ENCODE results near the gene OR5J2.
"Not testable (repeated sequence)": the region's sequence is repeated elsewhere in the genome, so short reads cannot be mapped to it uniquely, and the experiment has no call there.

The OR5J2 gene

DNA sequence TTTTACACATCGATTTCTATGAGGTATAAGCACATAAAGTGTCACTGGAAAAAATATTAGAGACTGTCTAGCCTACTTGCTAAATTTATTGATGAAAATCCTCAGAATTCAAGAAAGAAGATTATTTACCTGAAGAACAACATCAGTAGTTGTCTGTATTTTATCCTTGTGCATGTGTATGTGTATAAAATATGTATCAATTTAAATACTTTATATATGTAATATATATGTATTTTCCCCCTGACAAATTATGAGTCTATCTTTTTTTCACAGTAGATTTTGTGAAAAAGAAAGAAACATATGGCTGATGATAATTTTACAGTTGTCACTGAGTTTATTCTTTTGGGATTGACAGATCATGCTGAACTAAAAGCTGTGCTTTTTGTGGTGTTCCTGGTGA lies at the start of gene OR5J2:
Gene OR5J2 (plus strand): TSS at position 301 of the 400 bp plus-strand sequence. CDS start 0 bp downstream, at position 301.
- no peak for DNase-seq

DNA sequence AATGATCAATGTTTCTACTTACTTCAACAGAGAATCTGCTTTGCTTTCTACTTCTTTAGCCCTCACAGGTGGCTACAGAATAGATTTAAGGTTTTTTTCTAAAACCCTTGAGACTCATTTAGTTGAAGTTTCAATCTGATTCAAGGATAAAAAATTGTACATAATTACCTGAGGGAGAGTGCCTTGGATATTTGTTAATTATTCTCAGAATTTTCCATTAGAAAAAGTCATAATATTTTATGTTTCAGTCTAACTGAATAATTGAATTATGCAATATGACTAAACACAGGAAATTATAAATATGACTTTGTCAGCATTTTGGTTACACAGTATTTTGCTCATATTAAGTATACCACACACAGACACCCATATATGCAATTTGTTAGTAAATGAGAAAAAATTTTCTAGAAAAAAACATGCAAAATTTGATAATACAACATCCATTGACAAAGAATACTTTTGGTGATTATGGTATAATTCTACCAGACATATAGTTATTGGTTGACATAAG lies 36.2 kb upstream of the OR5J2 start, which contains the start of gene OR8J3:
Gene OR8J3 (minus strand): TSS at position 51 of the 511 bp plus-strand sequence. CDS start 2,483 bp downstream, outside the sequence.
- no peak for DNase-seq

DNA sequence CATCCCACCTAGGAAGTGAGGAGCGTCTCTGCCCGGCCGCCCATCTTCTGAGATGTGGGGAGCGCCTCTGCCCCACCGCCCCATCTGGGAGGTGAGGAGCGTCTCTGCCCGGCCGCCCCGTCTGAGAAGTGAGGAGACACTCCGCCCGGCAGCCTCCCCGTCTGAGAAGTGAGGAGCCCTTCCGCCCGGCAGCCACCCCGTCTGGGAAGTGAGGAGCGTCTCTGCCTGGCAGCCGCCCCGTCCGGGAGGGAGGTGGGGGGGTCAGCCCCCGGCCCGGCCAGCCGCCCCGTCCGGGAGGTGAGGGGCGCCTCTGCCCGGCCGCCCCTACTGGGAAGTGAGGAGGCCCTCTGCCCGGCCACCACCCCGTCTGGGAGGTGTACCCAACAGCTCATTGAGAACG lies 32.7 kb upstream of the OR5J2 start:
- DNase-seq, result not testable (repeated sequence)

DNA sequence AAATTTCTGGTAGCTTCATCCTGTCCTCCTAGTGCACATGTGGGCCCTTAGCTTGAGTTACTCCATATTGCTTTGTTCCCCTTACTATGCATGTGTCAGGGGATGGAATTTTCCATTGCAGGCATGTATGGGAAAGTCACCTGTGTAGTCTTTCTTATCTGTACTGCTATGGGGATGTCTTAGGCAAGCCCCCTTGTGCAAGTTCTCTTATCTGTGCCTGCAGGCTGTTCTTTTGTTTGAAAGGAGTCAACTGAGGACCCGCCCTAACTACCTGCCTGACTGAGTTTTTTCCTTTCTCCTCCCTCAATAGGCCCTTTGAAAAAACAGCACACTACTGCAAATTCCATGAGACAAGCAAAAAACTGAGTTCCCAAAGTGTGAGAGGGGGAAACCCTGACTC lies 25.0 kb upstream of the OR5J2 start:
- DNase-seq, result no peak

DNA sequence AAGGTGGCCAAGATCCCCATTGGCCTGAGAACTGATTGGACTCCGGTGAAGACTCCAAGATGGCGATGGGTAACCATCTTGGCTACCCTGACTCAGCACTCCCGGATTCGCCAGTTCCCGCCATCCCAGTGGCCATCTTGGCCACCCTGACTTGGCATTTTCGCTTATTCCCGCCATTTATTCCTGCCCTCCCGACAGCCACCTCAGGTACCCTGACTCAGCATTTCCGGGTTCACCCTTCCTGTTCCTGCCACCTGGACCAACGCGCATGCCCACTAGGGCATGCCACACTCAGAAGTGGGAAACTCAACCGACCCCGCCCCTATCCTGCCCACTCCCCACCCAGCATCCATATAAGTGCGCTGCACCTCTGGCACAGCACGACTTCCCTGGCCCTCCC lies 24.1 kb upstream of the OR5J2 start:
- DNase-seq, result no peak

DNA sequence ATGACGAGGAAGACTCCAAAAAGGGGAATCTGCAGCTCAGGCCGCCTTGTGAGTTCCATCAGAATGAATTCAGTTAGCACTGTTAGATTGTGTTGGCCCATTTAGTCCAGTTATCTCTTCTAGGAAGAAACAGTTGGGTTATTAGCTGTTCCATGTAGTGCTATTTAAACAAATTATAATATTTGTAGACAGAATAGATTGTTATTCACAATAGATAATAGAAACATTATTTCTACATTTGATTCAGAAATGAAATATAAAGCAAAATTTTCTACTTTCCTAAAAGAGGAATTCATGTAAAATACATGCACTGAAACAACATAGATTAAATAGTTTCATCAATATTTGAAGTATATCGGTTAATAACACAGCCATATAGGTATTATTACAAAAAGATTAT lies 16.2 kb upstream of the OR5J2 start, which contains the start of gene OR8K5:
Gene OR8K5 (minus strand): TSS at position 101 of the 400 bp plus-strand sequence. CDS start 0 bp downstream, at position 101.
- DNase-seq, result no peak

DNA sequence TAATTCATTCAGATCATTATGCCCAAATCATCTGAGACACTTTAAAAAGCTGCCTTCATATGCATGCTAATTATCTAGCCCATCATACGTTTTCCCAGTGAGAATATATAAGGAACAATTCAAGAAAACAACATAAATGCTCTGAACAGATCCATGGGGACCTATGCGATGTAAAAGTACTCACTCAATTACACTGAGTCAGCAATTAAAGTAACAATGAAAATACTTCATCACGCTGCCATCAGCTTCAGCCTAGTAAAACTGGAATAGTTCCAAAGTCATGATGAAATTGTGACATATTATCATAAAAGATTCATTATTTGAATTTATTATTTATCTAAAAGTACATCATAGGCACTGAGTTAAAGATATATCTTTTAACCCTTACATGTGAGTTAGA lies 12.6 kb upstream of the OR5J2 start:
- no peak for DNase-seq

DNA sequence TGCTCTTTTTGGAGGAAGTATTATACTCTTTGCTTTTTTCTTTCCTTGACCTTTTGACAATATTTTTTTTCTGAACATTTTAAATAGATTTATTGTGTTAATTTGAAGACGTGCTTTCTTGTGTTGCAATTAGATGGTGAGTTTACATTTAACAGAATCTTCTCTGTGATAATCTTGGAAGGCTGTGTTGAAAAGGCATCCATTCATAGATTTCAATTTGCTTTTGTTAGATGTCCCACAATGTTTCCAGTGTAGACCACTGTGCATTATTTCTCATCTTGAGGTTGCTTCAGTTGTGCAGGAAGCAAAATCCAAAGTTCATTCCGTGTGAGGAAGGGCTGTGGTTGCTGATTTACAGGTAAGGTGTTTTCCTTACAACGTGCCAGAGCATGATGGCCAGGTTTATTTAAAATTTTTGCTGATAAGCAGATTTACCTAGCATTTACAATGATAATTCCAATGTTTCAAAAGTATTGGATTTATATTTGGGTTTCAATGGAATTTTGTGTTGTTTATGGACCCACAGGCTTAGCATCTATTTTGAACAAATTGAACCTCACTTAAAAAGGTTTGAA lies 4.1 kb upstream of the OR5J2 start:
- no peak for DNase-seq

DNA sequence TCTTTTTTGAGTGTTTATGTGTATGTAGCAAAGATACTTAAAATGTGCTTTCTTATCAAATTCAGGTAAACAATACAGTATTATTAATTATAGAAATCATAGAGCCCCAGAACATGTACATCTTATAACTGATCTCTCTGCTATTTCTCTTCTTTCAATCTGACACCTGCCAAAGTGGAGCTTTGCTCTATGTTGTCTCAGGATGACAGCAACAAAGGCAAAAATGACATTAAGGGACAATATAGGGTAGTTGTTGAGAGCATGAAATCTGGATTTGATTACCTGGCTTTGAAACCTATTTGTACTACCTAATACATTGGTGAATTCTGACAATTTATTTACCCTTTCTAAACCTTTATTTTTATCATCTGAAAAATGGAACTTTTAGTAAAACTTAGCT lies 7.0 kb downstream of the OR5J2 start:
- DNase-seq, result no peak

DNA sequence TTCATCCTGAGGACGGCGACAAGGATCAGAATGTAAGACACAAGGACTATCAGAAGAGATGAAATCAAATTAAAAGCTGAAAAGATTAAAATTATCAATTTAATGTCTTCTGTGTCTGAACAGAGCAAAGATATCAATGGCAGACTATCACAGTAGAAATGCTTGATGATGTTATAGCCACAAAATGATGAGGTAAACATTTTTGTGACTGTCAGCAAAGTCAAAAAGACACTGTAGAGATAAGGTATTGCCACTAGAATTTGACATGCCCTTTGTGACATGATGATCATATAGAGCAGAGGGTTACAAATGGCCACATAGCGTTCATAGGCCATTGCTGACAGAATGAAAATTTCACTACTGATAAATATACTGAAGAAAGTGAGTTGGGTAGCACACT lies 12.2 kb downstream of the OR5J2 start:
- DNase-seq, result no peak

DNA sequence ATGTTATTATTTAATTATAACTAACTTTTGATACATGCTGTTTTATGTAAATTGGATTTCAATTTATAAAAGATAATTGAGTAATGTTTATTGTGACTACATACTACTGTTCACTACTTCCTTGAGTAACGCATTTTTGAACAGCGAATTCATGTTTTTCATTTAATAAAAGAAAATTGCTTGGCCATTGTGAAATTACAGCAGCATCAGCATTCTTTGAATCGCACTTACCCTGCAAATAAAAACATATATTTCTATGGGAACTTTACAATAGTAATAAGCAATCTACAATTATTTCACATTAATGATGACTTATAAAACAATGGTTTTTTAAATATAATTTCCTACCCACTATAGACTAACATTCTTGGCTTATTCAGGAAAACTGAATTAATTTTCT lies 20.3 kb downstream of the OR5J2 start:
- DNase-seq, result no peak

DNA sequence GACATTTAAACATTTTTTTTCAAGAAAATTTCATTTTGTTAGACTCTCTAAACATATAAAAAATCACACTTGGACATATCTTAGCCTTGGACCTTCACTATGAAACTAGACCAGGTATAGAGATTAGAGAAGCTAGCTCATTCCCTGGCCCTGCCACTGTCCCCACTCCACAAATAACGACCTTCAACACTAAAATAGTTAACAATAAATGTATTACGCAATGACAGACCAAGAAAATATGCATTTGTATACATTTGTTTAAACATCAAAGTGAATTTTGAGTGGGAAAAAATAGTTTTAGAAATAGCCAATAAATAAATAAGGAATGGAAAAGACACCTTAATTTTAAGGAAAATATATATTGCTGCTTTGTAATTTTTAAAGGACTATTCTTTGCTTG lies 20.9 kb downstream of the OR5J2 start:
- DNase-seq, result no peak

DNA sequence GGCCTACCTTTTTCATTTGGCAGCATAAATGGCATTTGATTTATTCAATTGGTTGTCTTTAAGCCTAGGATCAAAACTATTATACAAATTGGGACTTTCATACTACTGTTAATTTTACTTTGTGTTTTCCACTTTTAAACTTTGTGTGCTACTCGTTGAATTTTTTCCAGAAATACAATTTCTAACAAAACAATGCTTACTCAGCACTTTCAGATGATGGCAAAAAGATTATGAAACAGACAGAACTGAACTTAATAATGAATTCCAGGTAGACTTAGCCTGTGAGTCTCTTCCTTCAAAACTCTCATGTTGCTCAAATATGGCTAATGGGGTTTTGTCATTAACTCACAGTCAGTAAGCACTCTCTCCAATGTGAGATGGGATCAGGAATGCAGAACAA lies 31.4 kb downstream of the OR5J2 start:
- DNase-seq, result no peak

DNA sequence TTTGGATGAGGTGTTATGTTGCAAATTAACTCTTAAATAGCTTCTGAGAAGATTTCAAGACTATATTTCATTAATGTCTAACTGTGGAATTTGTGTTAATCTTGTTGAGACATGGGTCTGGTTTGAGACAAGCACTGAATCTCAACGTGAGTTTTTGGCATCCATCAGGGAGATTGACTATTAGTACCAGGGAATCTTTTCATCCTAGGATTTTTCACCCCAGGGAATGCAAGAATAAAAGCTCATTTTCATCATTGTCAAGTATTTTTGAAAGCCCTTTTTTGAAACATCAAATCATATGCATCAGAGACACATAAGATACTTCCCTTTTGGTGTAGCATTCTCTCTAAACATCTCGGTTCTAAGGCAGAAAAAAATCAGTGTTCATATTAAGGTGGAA lies 38.1 kb downstream of the OR5J2 start:
- no peak for DNase-seq

DNA sequence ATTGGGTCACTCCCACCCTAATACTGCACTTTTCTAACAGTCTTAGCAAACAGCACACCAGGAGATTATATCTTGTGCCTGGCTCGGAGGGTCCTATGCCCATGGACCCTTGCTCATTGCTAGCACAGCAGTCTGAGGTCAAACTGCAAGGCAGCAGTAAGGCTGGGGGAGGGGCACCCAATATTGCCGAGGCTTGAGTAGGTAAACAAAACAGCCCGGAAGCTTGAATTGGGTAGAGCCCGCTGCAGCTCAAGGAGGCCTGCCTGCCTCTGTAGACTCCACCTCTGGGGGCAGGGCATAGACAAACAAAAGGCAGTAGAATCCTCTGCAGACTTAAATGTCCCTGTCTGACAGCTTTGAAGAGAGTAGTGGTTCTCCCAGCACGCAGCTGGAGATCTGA lies 43.3 kb downstream of the OR5J2 start:
- not testable (repeated sequence) for DNase-seq
